Choroid plexus epithelial cell (primary cell): ENCODE results near the gene GABBR1.

Source experiments
- DNase-seq: peaks from one replicate; pipeline ENCODE4 v3.0.0-alpha.2; 2010; ENCODE audit warnings: low read depth
- H3K4me3 ChIP-seq: 2 replicates; pipeline ENCODE4 v1.5.1; 2011; ENCODE audit warnings: low read depth, mild to moderate bottlenecking, control low read depth, low read length, moderate library complexity
- CTCF ChIP-seq: conservative IDR thresholded peaks from 2 replicates; pipeline ENCODE4 v1.5.1; 2011; ENCODE audit warnings: low read depth, mild to moderate bottlenecking, control low read depth, inconsistent platforms, low read length, moderate library complexity

Gene GABBR1

GRCh38 chr6:29558439-29559079 lies 74.4 kb downstream of the GABBR1 start:
- DNase-seq, result no peak

GRCh38 chr6:29557320-29557719 lies 75.7 kb downstream of the GABBR1 start:
- TF ChIP-seq CTCF, result no peak
- DNase-seq, result no peak

More at GRCh38 chr6:29558439-29559079, 74.4 kb downstream of the GABBR1 start:
- TF ChIP-seq CTCF, result no peak
- H3K4me3 ChIP-seq, result no peak overlapping the region

GRCh38 chr6:29554764-29555163 lies 78.2 kb downstream of the GABBR1 start:
- no peak overlapping the region for H3K4me3 ChIP-seq
- no peak for DNase-seq
- TF ChIP-seq CTCF, result no peak

More at GRCh38 chr6:29557320-29557719, 75.7 kb downstream of the GABBR1 start:
- H3K4me3 ChIP-seq, result no peak overlapping the region

- peak; percentile 78 for DNase-seq
- peak; percentile 29 for TF ChIP-seq CTCF
- peak overlapping the region; percentile 32 for H3K4me3 ChIP-seq
Observed at GRCh38 chr6:29553268-29554057, 79.5 kb downstream of the GABBR1 start.

- DNase-seq, result peak; percentile 91
- H3K4me3 ChIP-seq, result no peak overlapping the region
- TF ChIP-seq CTCF, result no peak
Observed at GRCh38 chr6:29552512-29553051, 80.4 kb downstream of the GABBR1 start.

GRCh38 chr6:29547573-29547972 lies 85.4 kb downstream of the GABBR1 start:
- no peak for TF ChIP-seq CTCF
- H3K4me3 ChIP-seq, result no peak overlapping the region
- DNase-seq, result no peak
